Keratinocyte (primary cell): Measurements from ENCODE around the gene SLC39A13. TPM values are rescaled to one million over a fixed set of nuclear protein-coding genes. Genes with fewer than 3 reads are reported as not detected.

ENCODE experiments used
- DNase-seq: peaks from one replicate; pipeline ENCODE4 v3.0.0-alpha.2; 2011; ENCODE audit warnings: low read depth, missing footprints, low spot score
- FAIRE-seq: peaks from 2 replicates; lab custom pipeline; 2011; peaks lifted over from hg19 to GRCh38; lab: Jason Lieb, UNC
- H2AFZ ChIP-seq: 2 replicates; pipeline ENCODE4 v1.6.0; 2012; ENCODE audit warnings: low read length, control low read depth, inconsistent platforms; ENCODE audit not compliant: control insufficient read depth
- H3K27ac ChIP-seq: 2 replicates; pipeline ENCODE4 v1.5.1; 2011; ENCODE audit warnings: low read length; ENCODE audit not compliant: control insufficient read depth, insufficient read depth
- H3K27me3 ChIP-seq: 3 replicates; pipeline ENCODE4 v1.6.0; 2011; ENCODE audit warnings: low read length; ENCODE audit not compliant: control insufficient read depth, insufficient read depth; ENCODE audit errors: extremely low read depth
- H3K36me3 ChIP-seq, 2 experiments: 2 replicates in 1 of 2; 3 replicates in 1 of 2; pipeline ENCODE4 v1.5.1; 2011; ENCODE audit warnings: low read length in 2 of 2, mild to moderate bottlenecking in 1 of 2; ENCODE audit not compliant: control insufficient read depth in 2 of 2, insufficient read depth in 2 of 2; ENCODE audit errors: extremely low read depth in 1 of 2
- H3K4me1 ChIP-seq: 3 replicates; pipeline ENCODE4 v1.5.1; 2011; ENCODE audit warnings: low read length; ENCODE audit not compliant: control insufficient read depth, insufficient read depth; ENCODE audit errors: extremely low read depth
- H3K4me2 ChIP-seq: 3 replicates; pipeline ENCODE4 v1.6.0; 2011; ENCODE audit warnings: low read depth, low read length; ENCODE audit not compliant: control insufficient read depth, insufficient read depth; ENCODE audit errors: extremely low read depth
- H3K4me3 ChIP-seq, 3 experiments: fragments of 200-600 bp in 1 of 3; sonication (generic) in 1 of 3; 2 replicates in 2 of 3; 3 replicates in 1 of 3; pipeline ENCODE4 v1.5.1; 2011 to 2016; ENCODE audit warnings: low read length in 3 of 3, mild to moderate bottlenecking in 3 of 3, control low read depth in 2 of 3, inconsistent platforms in 1 of 3, low read depth in 1 of 3, mixed read lengths in 1 of 3, mixed run types in 1 of 3, moderate library complexity in 1 of 3; ENCODE audit not compliant: control insufficient read depth in 2 of 3, insufficient read depth in 2 of 3; ENCODE audit errors: extremely low read depth in 1 of 3
- H3K79me2 ChIP-seq: 2 replicates; pipeline ENCODE4 v1.6.0; 2012; ENCODE audit warnings: low read length; ENCODE audit not compliant: control insufficient read depth, insufficient read depth
- H3K9ac ChIP-seq: 3 replicates; pipeline ENCODE4 v1.6.0; 2011; ENCODE audit warnings: low read length; ENCODE audit not compliant: control insufficient read depth, insufficient read depth; ENCODE audit errors: extremely low read depth
- H3K9me1 ChIP-seq: 3 replicates; pipeline ENCODE4 v1.6.0; 2011; ENCODE audit warnings: low read length; ENCODE audit not compliant: control insufficient read depth, insufficient read depth; ENCODE audit errors: extremely low read depth
- H3K9me3 ChIP-seq: 2 replicates; pipeline ENCODE4 v1.5.1; 2012; ENCODE audit warnings: low read depth, low read length; ENCODE audit not compliant: control insufficient read depth
- H4K20me1 ChIP-seq: 3 replicates; pipeline ENCODE4 v1.6.0; 2011; ENCODE audit warnings: low read length; ENCODE audit not compliant: control insufficient read depth, insufficient read depth; ENCODE audit errors: extremely low read depth
- CTCF ChIP-seq, 3 experiments: IDR thresholded peaks in 1 of 3; conservative IDR thresholded peaks in 1 of 3; optimal IDR thresholded peaks in 1 of 3; 2 replicates in 2 of 3; 3 replicates in 1 of 3; pipeline versions ENCODE3 to v1.5.1; 2011; ENCODE audit warnings: low read length in 3 of 3, mild to moderate bottlenecking in 3 of 3, moderate library complexity in 2 of 3, control low read depth in 1 of 3, inconsistent platforms in 1 of 3; ENCODE audit not compliant: insufficient read depth in 2 of 3; ENCODE audit errors: extremely low read depth in 1 of 3
- EZH2 ChIP-seq: IDR thresholded peaks from one replicate; pipeline ENCODE4 v1.6.1; 2012; ENCODE audit warnings: inconsistent platforms, mild to moderate bottlenecking, low read length, moderate library complexity
- dilution Hi-C: fragments of 300-500 bp; cut with MboI; formaldehyde crosslinking; loops from one replicate; pipeline ENCODE4 v1.7.0; 2020; ENCODE audit warnings: low sequenced_read_pairs; ENCODE audit not compliant: extremely low pct_ligation_motif_present
- polyA plus RNA-seq, 5 experiments: library from polyadenylated mRNA; depleted of rRNA in 3 of 5; stranded (reverse) in 3 of 5; stranded (forward) in 1 of 5; unstranded in 1 of 5; fragments of >200 nt; gene quantifications; 1 replicate in 1 of 5; 2 replicates in 3 of 5; 3 replicates in 1 of 5; pipeline versions ENCODE4 v1.2.1 to v1.2.3, GENCODE V29; 2011 to 2012; ENCODE audit warnings: missing spikeins in 2 of 5, low read depth in 1 of 5, low replicate concordance in 1 of 5

SLC39A13 gene
- polyA plus RNA-seq, 1 donor (not counting 4 experiments of a cell fraction or from before 2014, with no cell fraction given): 35.3 TPM

GRCh38 chr11:47434011-47434786 lies 25.8 kb downstream of the SLC39A13 start:
- dilution Hi-C loops: no loop called here
- Histone ChIP-seq H3K4me1 (no peaks in the 10 kb centered on the region), H3K9me1 (no peaks in the 10 kb centered on the region), H4K20me1 (no peaks in the 10 kb centered on the region), H3K4me3 (no peak overlapping the region), H3K9ac (no peak overlapping the region), H3K27ac (no peak overlapping the region), H3K4me2 (no peak overlapping the region), H3K79me2 (no peaks in the 10 kb centered on the region), H3K27me3 (no peaks in the 10 kb centered on the region), H2AFZ (no peak overlapping the region), H3K9me3 (no peaks in the 10 kb centered on the region), H3K36me3 (peaks cover 0 to 2% of the 10 kb centered on the region in 2 experiments)
- no peak for FAIRE-seq
- no peak for DNase-seq
- TF ChIP-seq CTCF (optimal IDR thresholded peaks at IDR 0.05 in 1 of 3, IDR thresholded peaks at IDR 0.05 in 1 of 3, conservative IDR thresholded peaks at IDR 0.05 in 1 of 3; ENCODE audit: extremely low read depth in 1 of 3, insufficient read depth in 2 of 3, low read length in 3 of 3) (no peak), EZH2 (no peak)

- peaks cover 0 to 2% of the 10 kb centered on the region in 2 experiments for H3K36me3 ChIP-seq
- no peaks in the 10 kb centered on the region for H3K9me3 ChIP-seq
- H3K27ac ChIP-seq: no peak overlapping the region
- no peak overlapping the region for H3K9ac ChIP-seq
- H4K20me1 ChIP-seq: no peaks in the 10 kb centered on the region
- no peaks in the 10 kb centered on the region for H3K27me3 ChIP-seq
- FAIRE-seq: no peak
- H3K4me2 ChIP-seq: no peak overlapping the region
- H3K79me2 ChIP-seq: no peaks in the 10 kb centered on the region
- DNase-seq: no peak
- no peak for TF ChIP-seq EZH2
- TF ChIP-seq CTCF (optimal IDR thresholded peaks at IDR 0.05 in 1 of 3, IDR thresholded peaks at IDR 0.05 in 1 of 3, conservative IDR thresholded peaks at IDR 0.05 in 1 of 3; ENCODE audit: extremely low read depth in 1 of 3, insufficient read depth in 2 of 3, low read length in 3 of 3): no peak
- no peak overlapping the region for H2AFZ ChIP-seq
- no peak overlapping the region for H3K4me3 ChIP-seq
- no peaks in the 10 kb centered on the region for H3K4me1 ChIP-seq
- no peaks in the 10 kb centered on the region for H3K9me1 ChIP-seq
- dilution Hi-C loops: no loop called here
These were observed 27.3 kb downstream of the SLC39A13 start for GRCh38 chr11:47435687-47436086.
